HG03575 (cell line): ENCODE data around the gene DHX8.
A peak's percentile ranks its signal among the peaks of the same experiment; 100 is the strongest.
"Not testable (repeated sequence)": the region's sequence is repeated elsewhere in the genome, so short reads cannot be mapped to it uniquely, and the experiment has no call there.

Experiments used
- ATAC-seq: cut with Tn5 transposase; IDR thresholded peaks from one replicate; pipeline ENCODE4 v1.9.1; 2021; ENCODE audit not compliant: unreplicated experiment, insufficient number of reproducible peaks, low FRiP score; ENCODE audit errors: extremely low read depth

DHX8 gene

GRCh38 chr17:43483674-43484551, at the start of gene DHX8:
DHX8 (plus strand) TSS chr17:43483975; CDS start chr17:43484038, 63 bp downstream.
- ATAC-seq: peak; percentile 75

GRCh38 chr17:43434902-43435319, 48.9 kb upstream of the DHX8 start:
- no peak for ATAC-seq

- ATAC-seq: no peak
Measured at GRCh38 chr17:43437756-43438155, 46.0 kb upstream of the DHX8 start.

- no peak for ATAC-seq
Measured at GRCh38 chr17:43438626-43439025, 45.1 kb upstream of the DHX8 start.

DNA sequence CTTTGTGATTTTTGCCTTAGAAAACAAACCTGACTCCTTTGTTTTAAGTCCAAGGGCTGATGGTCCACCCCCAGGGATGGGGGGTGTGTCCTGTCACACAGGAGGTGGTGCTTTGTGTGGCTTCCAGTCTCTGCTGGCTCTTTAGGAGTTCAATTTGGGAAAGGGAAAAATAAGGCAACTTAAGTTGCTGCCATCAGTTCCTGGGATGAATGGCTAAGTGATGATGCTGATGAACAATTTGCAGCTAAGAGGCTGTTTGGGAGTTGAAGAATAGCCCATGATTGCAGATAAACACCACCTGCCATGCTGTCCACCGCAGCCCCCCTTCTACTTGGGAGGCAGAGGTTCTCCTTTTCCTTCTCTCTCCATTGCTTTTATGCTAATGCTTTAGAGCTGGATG, 44.7 kb upstream of the DHX8 start:
- no peak for ATAC-seq

DNA sequence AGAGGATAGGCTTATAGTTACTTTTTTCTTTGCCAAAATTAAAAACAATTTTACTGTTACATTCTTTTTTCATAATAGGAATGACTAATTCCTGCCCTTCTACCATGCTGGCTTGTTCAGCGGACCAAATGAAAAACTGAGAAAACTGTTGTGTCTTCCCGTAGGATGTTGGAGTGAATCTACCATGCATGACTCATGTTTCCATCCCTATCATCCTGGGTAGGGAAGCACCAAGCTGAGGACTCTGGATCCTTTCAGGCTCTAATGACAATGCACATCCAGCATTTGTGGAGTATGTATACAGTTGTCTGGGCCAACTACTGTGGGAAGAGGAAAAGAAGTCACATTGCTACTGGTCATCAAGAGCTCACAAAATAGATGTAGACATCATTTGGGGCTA, 41.1 kb upstream of the DHX8 start:
- no peak for ATAC-seq

- no peak for ATAC-seq
Measured at GRCh38 chr17:43443381-43443780, 40.4 kb upstream of the DHX8 start.

GRCh38 chr17:43444223-43445008, 39.4 kb upstream of the DHX8 start:
- ATAC-seq: no peak

DNA sequence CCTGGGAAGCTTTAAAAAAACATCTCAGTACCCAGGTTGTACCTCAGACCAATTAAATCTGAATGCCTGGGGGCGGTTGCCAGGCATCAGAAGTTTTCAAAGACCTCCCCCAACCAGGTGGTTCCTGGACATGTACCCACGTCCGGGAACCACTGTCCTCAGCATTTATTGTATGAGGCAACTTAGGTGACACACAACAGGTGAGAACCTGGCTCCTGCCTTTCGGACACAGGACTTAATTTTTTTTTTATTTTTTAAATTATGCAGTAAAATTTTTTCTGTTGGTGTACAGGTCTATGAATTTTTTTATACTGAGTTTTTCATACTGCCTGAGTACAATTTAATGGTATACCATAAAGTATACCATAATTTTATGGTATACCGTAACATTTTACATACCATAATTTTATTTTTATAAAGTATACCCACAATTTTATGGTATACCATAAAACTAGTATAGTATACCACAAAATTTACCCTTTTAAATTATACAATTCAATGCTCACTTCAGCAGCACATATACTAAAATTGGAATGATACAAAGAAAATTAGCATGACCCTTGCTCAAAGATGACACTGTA, 38.7 kb upstream of the DHX8 start:
- no peak for ATAC-seq

GRCh38 chr17:43446773-43447172, 37.0 kb upstream of the DHX8 start:
- ATAC-seq: no peak

DNA sequence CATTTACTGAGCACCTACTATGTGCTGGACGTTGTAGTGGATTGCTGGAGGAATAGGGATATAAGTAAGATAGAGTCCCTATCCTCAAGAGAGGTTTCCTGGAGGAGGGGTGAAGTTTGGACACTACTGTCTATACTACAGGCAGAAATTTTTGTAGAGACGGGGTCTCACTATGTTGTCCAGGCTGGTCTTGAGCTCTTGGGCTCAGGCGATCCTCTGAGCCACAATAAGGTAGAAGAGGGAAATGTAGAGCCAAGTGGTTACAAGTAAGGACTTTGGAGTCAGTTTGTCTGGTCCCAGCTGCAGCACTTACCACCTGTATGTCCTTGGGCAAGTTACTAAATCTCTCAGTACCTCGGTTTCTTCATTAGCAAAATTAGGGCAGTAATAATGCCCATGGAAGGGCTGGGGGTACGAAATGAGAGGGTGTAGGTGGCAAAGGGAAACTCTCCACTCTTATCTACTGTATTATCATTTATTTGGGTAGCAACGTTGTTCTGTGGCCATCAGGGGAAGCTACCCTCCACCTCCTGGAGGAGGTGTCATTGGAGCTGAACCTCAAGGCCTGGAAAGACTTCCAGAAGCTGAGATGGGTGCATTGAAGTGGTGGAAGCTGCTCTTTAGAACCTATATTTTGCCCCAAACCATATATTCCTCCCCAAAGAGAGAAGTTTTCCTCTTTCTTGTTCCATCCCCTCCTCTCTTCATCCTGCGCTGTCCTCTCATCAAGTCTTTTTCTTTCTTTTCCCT, 34.9 kb upstream of the DHX8 start:
- no peak for ATAC-seq

- ATAC-seq: no peak
Measured at GRCh38 chr17:43449470-43450248, 34.1 kb upstream of the DHX8 start.

DNA sequence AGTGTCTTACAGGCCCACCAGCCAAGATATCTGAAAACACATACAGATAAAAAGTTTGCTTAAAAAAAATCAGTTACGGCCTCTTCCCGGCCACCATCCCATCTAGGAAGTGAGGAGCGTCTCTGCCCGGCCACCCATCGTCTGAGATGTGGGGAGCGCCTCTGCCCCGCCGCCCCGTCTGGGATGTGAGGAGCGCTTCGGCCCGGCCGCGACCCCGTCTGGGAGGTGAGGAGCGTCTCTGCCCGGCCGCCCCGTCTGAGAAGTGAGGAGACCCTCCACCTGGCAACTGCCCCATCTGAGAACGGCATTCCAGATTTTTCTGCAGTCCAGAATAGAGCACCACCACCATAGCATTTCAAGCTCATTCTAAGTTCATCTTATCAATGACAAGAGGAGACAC, 33.0 kb upstream of the DHX8 start:
- not testable (repeated sequence) for ATAC-seq

DNA sequence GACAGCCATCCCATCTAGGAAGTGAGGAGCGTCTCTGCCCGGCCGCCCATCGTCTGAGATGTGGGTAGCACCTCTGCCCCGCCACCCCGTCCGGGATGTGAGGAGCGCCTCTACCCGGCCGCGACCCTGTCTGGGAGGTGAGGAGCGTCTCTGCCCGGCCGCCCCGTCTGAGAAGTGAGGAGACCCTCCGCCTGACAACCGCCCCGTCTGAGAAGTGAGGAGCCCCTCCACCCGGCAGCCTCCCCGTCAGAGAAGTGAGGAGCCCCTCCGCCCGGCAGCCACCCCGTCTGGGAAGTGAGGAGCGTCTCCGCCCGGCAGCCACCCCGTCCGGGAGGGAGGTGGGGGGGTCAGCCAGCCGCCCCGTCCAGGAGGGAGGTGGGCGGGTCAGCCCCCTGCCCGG, 32.0 kb upstream of the DHX8 start:
- not testable (repeated sequence) for ATAC-seq

DNA sequence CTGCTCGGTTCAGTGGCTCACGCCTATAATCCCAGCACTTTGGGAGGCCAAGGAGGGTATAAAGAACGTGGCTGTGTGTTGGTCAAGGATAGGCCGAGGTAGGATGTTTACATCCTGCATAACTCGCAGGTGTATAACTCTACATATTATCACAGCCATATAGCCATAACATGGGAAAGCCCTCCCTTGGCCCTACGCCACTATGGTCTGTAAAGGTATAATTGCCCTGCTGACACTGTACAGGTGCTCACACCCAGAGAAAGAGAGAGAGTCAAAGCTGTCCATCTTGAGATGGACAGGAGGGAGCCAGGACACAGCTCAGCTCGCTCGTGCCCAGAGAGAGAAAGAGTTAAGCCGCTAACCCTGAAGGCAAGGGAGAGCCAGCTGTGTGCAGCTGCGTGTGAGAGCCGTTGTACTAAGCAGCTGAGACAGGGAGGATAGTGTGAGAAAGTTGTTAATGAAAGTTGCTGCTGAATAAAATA, 30.4 kb upstream of the DHX8 start:
- ATAC-seq: no peak

DNA sequence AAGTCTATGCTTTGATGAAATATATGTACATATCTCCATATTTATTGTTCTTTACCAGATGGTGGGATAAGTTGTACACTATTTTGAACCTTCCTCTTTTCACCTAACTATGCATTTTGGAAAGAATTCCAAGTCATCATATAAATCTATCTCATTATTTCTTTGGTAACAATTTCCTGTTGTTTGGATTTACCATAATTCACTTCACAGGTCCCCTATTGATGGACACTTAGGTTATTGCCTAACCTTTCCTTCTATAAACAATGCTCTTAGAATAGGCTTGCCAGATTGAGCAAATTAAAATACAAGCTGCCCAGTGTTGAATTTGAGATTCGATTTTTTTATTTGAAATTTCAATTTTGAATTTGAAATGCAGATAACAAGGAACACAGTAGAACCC, 28.9 kb upstream of the DHX8 start:
- no peak for ATAC-seq

DNA sequence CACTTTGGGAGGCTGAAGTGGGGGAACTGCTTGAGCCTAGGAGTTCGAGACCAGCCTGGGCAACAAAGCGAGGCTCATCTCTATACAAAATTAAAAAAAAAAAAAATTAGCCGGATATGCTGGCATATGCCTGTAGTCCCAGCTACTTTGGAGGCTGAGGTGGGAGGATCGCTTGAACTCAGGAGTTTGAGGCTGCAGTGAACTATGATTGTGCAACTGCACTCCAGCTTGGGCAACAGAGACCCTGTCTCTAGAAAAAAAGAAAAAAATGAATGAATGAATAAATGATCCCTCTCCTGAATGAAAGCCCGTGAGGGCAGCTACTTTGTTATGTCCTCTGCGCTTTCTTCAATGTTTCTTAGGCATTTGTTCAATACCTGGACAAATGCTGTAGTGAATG, 27.7 kb upstream of the DHX8 start:
- ATAC-seq: no peak

- no peak for ATAC-seq
Measured at GRCh38 chr17:43456661-43457361, 27.0 kb upstream of the DHX8 start.
